Measurements from ENCODE around the gene CDH15. TPM values are rescaled to one million over a fixed set of nuclear protein-coding genes. Genes with fewer than 3 reads are reported as not detected.

CDH15 gene
- total and polyA plus RNA-seq, 5 donors from 2014 or later: 0.17 TPM; not detected in 4

DNA sequence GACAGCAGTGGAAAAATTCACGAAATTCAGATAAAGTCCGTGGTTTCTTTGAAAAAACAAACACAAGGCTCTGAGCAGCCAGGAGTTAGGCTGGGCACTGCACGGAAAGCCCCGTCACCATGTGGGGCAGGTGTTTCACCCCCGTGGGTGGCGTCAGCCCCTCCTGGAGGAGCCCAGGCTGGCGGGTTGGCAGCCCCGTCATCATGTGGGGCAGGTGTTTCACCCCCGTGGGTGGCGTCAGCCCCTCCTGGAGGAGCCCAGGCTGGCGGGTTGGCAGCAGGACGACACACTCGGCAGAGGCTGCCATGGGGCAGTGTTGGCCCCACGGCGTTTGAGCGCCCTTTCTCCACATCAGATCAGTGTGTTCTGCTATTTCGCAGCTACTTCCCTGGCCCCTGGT is 39.8 kb upstream of the CDH15 start:
- H3K4me3 ChIP-seq (ENCODE audit: low read depth, low read length): no peak overlapping the region
- H3K9me3 ChIP-seq (ENCODE audit: control insufficient read depth in 2 of 2, low read length in 2 of 2): no peaks in the 10 kb centered on the region
- Mint-ChIP-seq H3K9me3 (no peaks in the 10 kb centered on the region), H3K27ac (no peak overlapping the region), H3K36me3 (peaks cover 37% of the 10 kb centered on the region), H3K4me1 (peaks cover 7 to 18% (median 11%) of the 10 kb centered on the region in 4 donors), H3K4me3 (no peak overlapping the region), H3K27me3 (no peaks in the 10 kb centered on the region)
- H3K27ac ChIP-seq (ENCODE audit: insufficient read depth, low read length, poor library complexity, severe bottlenecking): no peak overlapping the region
- H3K27me3 ChIP-seq (ENCODE audit: control insufficient read depth, insufficient read depth, low read length): no peaks in the 10 kb centered on the region
- no peaks in the 10 kb centered on the region for H3K4me1 ChIP-seq (ENCODE audit: control insufficient read depth, insufficient read depth, low read length, poor library complexity, severe bottlenecking)
- no peak for ATAC-seq (ENCODE audit: low read depth in 2 of 2)
- peaks cover 39% of the 10 kb centered on the region for H3K36me3 ChIP-seq (ENCODE audit: control insufficient read depth, insufficient read depth, low read length)
- DNase-seq: no peak

DNA sequence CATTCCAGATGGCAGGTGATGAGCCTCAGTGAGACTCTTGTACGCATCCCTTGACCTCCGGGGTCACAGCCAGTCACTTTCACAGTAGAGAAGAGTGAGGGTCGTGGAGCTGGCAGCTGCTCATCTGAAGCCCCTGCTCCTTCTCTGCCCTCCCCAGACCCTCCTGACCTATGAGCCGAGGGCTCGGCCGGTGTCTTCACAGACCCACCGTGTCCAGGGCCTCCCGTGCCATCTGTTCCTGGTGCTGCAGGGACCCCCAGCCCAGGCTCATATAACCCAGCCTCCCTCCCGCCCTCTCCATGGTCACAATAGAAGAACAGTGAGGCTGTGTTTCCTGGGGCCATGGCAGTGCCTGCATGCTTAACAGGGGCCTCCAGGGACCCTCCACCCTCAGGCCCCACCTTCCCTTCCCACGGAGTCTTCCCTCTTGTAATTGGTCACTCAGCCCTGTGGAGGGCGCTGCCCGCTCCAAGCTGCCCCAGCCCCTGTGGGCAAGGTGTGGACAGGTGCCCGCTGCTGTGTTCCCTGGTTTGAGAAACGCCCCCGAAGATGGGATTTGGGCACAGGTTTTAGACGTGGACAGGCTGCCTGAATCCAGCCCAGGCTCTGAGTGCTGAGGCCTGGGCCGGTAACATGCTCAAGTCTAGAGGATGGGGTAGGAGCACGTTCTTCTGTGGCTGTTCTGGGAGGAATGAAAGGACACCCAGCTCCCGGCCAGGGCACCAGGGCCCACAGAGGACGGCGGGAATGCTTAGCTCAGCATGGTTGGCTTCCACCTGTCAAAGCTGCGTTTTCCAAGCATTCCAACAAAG is 39.1 kb upstream of the CDH15 start:
- no peak overlapping the region for H3K4me3 ChIP-seq (ENCODE audit: low read depth, low read length)
- peaks cover 37% of the 10 kb centered on the region for H3K36me3 Mint-ChIP-seq
- no peaks in the 10 kb centered on the region for H3K9me3 Mint-ChIP-seq
- H3K27ac Mint-ChIP-seq: no peak overlapping the region
- DNase-seq (no peak), ATAC-seq (ENCODE audit: low read depth in 2 of 2) (no peak)
- no peak overlapping the region for H3K4me3 Mint-ChIP-seq
- no peak overlapping the region for H3K27ac ChIP-seq (ENCODE audit: insufficient read depth, low read length, poor library complexity, severe bottlenecking)
- peaks cover 42% of the 10 kb centered on the region for H3K36me3 ChIP-seq (ENCODE audit: control insufficient read depth, insufficient read depth, low read length)
- H3K27me3 Mint-ChIP-seq: no peaks in the 10 kb centered on the region
- H3K27me3 ChIP-seq (ENCODE audit: control insufficient read depth, insufficient read depth, low read length): no peaks in the 10 kb centered on the region
- no peaks in the 10 kb centered on the region for H3K9me3 ChIP-seq (ENCODE audit: control insufficient read depth in 2 of 2, low read length in 2 of 2)
- no peaks in the 10 kb centered on the region for H3K4me1 ChIP-seq (ENCODE audit: control insufficient read depth, insufficient read depth, low read length, poor library complexity, severe bottlenecking)
- peaks cover 7 to 16% (median 9%) of the 10 kb centered on the region in 4 donors for H3K4me1 Mint-ChIP-seq

DNA sequence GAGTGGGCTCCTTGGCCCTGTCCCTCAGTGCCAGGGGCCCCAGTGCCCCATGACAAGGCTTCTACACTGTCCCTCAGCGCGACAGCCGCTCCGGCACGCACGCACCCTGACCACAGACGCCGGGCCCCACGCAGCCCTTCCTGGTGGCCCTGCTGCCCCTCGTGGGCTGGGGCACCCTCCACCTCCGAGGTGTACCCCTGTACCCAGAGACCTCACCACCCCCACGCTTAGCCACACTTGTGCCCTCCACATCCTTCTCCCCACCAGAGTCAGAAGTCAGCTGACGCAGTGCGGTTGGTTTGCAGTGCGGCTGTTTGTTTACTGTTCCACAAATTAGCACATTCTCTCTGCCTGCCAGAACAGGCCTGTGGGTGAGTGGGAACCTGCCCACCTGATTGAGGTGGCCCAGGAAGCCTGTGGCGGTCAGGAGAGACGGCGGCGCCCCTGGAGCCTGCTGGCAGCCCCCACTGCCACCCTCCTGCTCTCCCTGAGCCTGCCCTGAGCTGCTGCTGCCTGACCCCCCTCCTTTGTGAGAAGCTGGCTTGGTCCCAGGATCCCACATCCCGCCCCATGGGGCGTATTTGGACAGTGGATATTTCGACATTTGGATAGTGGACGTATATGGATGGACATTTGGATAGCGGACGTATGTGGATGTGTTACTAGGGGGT is 38.0 kb upstream of the CDH15 start:
- no peaks in the 10 kb centered on the region for H3K4me1 ChIP-seq (ENCODE audit: control insufficient read depth, insufficient read depth, low read length, poor library complexity, severe bottlenecking)
- no peak overlapping the region for H3K27ac ChIP-seq (ENCODE audit: insufficient read depth, low read length, poor library complexity, severe bottlenecking)
- H3K9me3 ChIP-seq (ENCODE audit: control insufficient read depth in 2 of 2, low read length in 2 of 2): no peaks in the 10 kb centered on the region
- peaks cover 44% of the 10 kb centered on the region for H3K36me3 ChIP-seq (ENCODE audit: control insufficient read depth, insufficient read depth, low read length)
- Mint-ChIP-seq H3K4me1 (peaks cover 4 to 14% (median 9%) of the 10 kb centered on the region in 4 donors), H3K4me3 (no peak overlapping the region), H3K27me3 (no peaks in the 10 kb centered on the region), H3K9me3 (no peaks in the 10 kb centered on the region), H3K36me3 (peaks cover 35% of the 10 kb centered on the region), H3K27ac (no peak overlapping the region)
- no peak overlapping the region for H3K4me3 ChIP-seq (ENCODE audit: low read depth, low read length)
- ATAC-seq (ENCODE audit: low read depth in 2 of 2): no peak
- no peaks in the 10 kb centered on the region for H3K27me3 ChIP-seq (ENCODE audit: control insufficient read depth, insufficient read depth, low read length)
- DNase-seq: no peak

DNA sequence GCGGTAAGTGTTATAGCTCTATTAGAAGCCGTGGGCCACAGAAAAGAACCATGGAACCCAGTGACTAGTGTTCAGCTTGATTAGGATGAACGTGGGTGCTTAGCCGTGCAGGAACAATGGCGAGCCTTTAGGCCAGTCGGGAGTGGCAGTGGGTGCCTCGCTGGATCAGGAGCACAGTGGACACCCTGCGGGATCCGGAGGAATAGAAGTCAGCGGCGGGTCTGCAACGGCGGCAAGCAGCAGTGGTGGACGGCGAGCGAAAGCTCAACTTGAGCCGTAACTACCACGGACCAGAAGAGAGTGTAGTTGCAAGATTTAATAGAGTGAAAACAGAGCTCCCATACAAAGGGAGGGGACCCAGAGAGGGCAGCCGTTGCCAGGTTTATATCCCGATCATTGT is 37.3 kb upstream of the CDH15 start:
- Histone ChIP-seq H3K36me3 (ENCODE audit: control insufficient read depth, insufficient read depth, low read length) (peaks cover 44% of the 10 kb centered on the region), H3K27me3 (ENCODE audit: control insufficient read depth, insufficient read depth, low read length) (no peaks in the 10 kb centered on the region), H3K27ac (ENCODE audit: insufficient read depth, low read length, poor library complexity, severe bottlenecking) (no peak overlapping the region), H3K9me3 (ENCODE audit: control insufficient read depth in 2 of 2, low read length in 2 of 2) (no peaks in the 10 kb centered on the region), H3K4me1 (ENCODE audit: control insufficient read depth, insufficient read depth, low read length, poor library complexity, severe bottlenecking) (no peaks in the 10 kb centered on the region), H3K4me3 (ENCODE audit: low read depth, low read length) (no peak overlapping the region)
- DNase-seq (no peak), ATAC-seq (ENCODE audit: low read depth in 2 of 2) (no peak)
- Mint-ChIP-seq H3K4me1 (peaks cover 3 to 11% (median 7%) of the 10 kb centered on the region in 4 donors), H3K27me3 (no peaks in the 10 kb centered on the region), H3K27ac (peak overlapping the region in 1 of 3 donors; percentile 56), H3K9me3 (no peaks in the 10 kb centered on the region), H3K36me3 (peaks cover 28% of the 10 kb centered on the region), H3K4me3 (no peak overlapping the region)

DNA sequence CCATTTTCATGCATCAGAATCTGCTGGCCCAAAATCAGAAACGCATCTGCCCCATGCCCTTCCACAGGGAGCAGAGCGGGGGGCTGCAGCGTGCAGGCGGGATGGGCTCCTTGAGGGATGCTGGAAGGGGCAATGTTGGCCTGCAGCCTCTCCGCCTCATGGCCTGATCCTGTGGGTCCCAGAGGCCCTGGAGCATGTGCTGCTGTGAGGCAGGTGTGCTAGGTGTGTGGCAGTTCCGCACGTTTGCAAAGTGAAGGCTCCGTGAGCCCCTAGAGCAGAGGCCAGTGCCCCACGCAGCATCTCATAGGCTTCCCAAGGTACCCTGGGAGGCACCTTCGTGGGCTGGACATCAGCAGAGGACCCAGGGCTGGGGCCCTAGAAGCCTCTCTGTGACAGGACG is 36.4 kb upstream of the CDH15 start:
- H3K27me3 Mint-ChIP-seq: no peaks in the 10 kb centered on the region
- H3K27ac Mint-ChIP-seq: no peak overlapping the region
- ATAC-seq (ENCODE audit: low read depth in 2 of 2) (no peak), DNase-seq (no peak)
- no peaks in the 10 kb centered on the region for H3K9me3 Mint-ChIP-seq
- H3K4me1 Mint-ChIP-seq: peaks cover 0 to 11% (median 5%) of the 10 kb centered on the region in 4 donors
- no peaks in the 10 kb centered on the region for H3K4me1 ChIP-seq (ENCODE audit: control insufficient read depth, insufficient read depth, low read length, poor library complexity, severe bottlenecking)
- no peak overlapping the region for H3K4me3 ChIP-seq (ENCODE audit: low read depth, low read length)
- H3K4me3 Mint-ChIP-seq: no peak overlapping the region
- H3K36me3 ChIP-seq (ENCODE audit: control insufficient read depth, insufficient read depth, low read length): peaks cover 40% of the 10 kb centered on the region
- no peaks in the 10 kb centered on the region for H3K9me3 ChIP-seq (ENCODE audit: control insufficient read depth in 2 of 2, low read length in 2 of 2)
- no peaks in the 10 kb centered on the region for H3K27me3 ChIP-seq (ENCODE audit: control insufficient read depth, insufficient read depth, low read length)
- no peak overlapping the region for H3K27ac ChIP-seq (ENCODE audit: insufficient read depth, low read length, poor library complexity, severe bottlenecking)
- peaks cover 24% of the 10 kb centered on the region for H3K36me3 Mint-ChIP-seq

DNA sequence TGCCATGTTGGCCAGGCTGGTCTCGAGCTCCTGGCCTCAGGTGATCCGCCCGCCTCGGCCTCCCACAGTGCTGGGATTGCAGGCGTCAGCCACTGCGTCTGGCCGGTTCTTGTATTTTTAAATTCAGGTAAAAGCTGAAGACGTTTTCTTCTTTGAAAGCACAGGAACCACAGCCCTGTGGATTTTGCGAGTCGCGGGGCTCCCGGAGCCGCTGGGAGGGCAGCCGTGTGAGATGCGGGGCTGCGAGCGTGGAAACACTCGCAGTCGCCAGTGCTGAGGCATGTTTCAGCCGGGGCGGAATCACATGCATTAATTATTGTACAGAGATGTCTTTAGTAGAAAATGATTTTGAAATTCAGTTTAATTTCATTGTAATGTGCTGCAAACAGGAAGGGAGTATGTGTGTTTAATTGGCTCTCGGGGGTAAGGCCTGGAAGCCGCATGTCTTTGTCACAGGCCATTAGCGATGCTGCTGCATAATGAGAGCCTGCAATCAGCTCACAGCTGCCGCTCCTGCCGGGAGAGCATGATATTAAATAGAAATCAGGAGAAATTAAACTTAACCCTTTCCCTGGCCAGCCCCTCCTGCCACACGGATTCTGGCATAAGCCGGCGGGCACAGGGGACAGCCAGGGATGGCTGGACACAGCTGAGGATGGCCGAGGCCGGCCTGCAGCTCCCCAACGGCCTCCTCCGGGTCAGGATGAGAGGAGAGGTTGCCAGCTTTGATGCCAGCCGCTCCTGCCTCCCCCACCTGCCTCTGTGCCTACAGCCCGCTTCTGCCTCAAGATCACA is 35.4 kb upstream of the CDH15 start:
- Histone ChIP-seq H3K27ac (ENCODE audit: insufficient read depth, low read length, poor library complexity, severe bottlenecking) (no peak overlapping the region), H3K4me1 (ENCODE audit: control insufficient read depth, insufficient read depth, low read length, poor library complexity, severe bottlenecking) (no peaks in the 10 kb centered on the region), H3K4me3 (ENCODE audit: low read depth, low read length) (no peak overlapping the region), H3K36me3 (ENCODE audit: control insufficient read depth, insufficient read depth, low read length) (peaks cover 44% of the 10 kb centered on the region), H3K27me3 (ENCODE audit: control insufficient read depth, insufficient read depth, low read length) (no peaks in the 10 kb centered on the region), H3K9me3 (ENCODE audit: control insufficient read depth in 2 of 2, low read length in 2 of 2) (no peaks in the 10 kb centered on the region)
- DNase-seq: no peak
- ATAC-seq (ENCODE audit: low read depth in 2 of 2): no peak
- Mint-ChIP-seq H3K27ac (peak overlapping the region in 1 of 3 donors; percentile 29), H3K4me3 (no peak overlapping the region), H3K4me1 (peaks cover 0 to 11% (median 1%) of the 10 kb centered on the region in 4 donors), H3K9me3 (no peaks in the 10 kb centered on the region), H3K27me3 (no peaks in the 10 kb centered on the region), H3K36me3 (peaks cover 27% of the 10 kb centered on the region)

DNA sequence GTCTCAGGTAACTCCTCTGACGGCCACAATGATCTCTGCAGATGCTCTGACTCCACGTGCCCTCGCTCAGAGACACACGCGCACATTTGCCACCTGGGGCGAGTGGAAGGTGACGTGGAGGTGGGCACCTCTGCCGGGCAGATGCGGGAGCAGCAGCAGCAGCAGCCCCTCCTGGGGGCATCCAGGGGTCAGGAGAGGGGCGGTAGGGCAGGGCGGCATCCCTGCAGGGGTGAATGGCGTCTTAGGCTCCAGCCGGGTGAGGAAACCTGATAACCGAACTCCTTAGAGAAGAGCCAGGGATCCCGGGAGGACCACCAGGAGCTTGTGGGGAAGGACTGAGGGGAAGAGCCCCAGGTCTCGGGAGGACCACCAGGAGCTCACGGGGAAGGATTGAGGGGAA is 34.6 kb upstream of the CDH15 start:
- H3K36me3 Mint-ChIP-seq: peaks cover 23% of the 10 kb centered on the region
- ATAC-seq (ENCODE audit: low read depth in 2 of 2) (no peak), DNase-seq (no peak)
- Histone ChIP-seq H3K9me3 (ENCODE audit: control insufficient read depth in 2 of 2, low read length in 2 of 2) (no peaks in the 10 kb centered on the region), H3K4me1 (ENCODE audit: control insufficient read depth, insufficient read depth, low read length, poor library complexity, severe bottlenecking) (no peaks in the 10 kb centered on the region), H3K27ac (ENCODE audit: insufficient read depth, low read length, poor library complexity, severe bottlenecking) (no peak overlapping the region), H3K27me3 (ENCODE audit: control insufficient read depth, insufficient read depth, low read length) (no peaks in the 10 kb centered on the region), H3K36me3 (ENCODE audit: control insufficient read depth, insufficient read depth, low read length) (peaks cover 47% of the 10 kb centered on the region), H3K4me3 (ENCODE audit: low read depth, low read length) (no peak overlapping the region)
- no peaks in the 10 kb centered on the region for H3K9me3 Mint-ChIP-seq
- H3K4me3 Mint-ChIP-seq: no peak overlapping the region
- no peaks in the 10 kb centered on the region for H3K27me3 Mint-ChIP-seq
- H3K4me1 Mint-ChIP-seq: peaks cover 0 to 8% (median 1%) of the 10 kb centered on the region in 4 donors
- H3K27ac Mint-ChIP-seq: no peak overlapping the region
